Measurements from ENCODE around the gene STOML2.

The STOML2 gene

DNA sequence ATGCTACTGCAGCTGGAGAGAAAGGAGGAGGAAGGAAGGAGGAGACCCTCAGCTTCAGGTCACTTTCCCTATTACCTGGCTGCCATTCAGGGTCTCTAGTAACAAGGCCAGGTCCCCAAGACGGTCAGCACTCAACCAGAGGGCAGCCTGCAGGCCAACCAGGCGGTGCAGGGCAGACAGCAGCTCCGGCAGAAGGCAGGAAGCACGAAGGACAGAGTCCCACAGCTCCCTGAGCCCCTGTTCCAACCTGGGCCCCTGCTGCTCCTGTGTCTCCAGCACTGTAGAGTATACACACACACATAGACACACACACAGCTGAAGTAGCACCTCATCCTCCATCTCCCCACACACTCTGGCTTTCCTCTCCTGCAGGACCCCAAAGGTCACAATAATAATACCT is 24.9 kb downstream of the STOML2 start:
- TF ChIP-seq, protein P1, sequence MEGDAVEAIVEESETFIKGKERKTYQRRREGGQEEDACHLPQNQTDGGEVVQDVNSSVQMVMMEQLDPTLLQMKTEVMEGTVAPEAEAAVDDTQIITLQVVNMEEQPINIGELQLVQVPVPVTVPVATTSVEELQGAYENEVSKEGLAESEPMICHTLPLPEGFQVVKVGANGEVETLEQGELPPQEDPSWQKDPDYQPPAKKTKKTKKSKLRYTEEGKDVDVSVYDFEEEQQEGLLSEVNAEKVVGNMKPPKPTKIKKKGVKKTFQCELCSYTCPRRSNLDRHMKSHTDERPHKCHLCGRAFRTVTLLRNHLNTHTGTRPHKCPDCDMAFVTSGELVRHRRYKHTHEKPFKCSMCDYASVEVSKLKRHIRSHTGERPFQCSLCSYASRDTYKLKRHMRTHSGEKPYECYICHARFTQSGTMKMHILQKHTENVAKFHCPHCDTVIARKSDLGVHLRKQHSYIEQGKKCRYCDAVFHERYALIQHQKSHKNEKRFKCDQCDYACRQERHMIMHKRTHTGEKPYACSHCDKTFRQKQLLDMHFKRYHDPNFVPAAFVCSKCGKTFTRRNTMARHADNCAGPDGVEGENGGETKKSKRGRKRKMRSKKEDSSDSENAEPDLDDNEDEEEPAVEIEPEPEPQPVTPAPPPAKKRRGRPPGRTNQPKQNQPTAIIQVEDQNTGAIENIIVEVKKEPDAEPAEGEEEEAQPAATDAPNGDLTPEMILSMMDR (IDR thresholded peaks at IDR 0.05; ENCODE audit: low read depth, low read length, missing control alignments) = no peak
- peak overlapping the region; percentile 84 for H3K4me3 ChIP-seq (ENCODE audit: low read depth, low read length)
- DNase-seq (ENCODE audit: low read depth) = no peak

DNA sequence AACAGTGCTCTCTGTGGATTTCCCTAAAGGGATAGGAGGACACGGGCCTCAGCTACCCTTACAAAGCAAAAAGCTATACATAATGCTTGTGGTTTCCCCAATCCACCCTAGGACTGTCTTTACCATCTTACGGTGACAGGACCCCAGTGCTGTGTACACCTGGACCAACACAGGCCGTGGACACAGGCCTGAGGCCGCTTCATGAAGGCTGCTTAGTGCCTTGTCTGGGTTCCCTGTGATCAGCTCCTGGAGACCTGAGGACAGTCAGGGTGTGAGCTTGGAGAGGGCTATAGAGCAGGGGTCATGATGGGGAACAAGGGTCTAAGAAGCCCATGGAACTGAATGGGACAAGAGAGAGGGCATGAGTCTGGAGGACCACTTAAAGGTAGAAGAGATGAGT is 26.1 kb downstream of the STOML2 start:
- no peak for DNase-seq (ENCODE audit: low read depth)
- TF ChIP-seq, protein P1 (IDR thresholded peaks at IDR 0.05; ENCODE audit: low read depth, low read length, missing control alignments) = no peak
- H3K4me3 ChIP-seq (ENCODE audit: low read depth, low read length) = no peak overlapping the region

DNA sequence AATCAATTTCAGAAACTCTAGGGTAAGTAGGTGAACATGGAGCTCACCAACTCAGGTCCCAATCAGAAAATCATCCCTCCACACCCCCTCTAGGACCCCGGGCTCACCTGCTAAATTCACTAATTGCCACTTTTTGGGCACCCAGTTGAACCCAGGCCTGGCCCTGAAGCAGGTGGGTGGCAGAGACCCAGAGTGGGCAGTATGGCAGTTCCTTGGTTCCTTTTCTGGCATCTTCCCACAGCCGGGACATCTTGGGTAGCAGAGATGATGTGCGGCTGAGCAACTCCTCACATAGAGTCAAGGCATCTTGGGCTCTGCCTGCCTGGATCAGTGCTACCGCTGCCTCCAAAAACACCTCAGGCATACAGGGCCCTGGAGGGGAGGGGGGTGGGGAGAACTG is 27.6 kb downstream of the STOML2 start:
- DNase-seq (ENCODE audit: low read depth) = no peak
- no peak overlapping the region for H3K4me3 ChIP-seq (ENCODE audit: low read depth, low read length)
- TF ChIP-seq, protein P1 (IDR thresholded peaks at IDR 0.05; ENCODE audit: low read depth, low read length, missing control alignments) = no peak

DNA sequence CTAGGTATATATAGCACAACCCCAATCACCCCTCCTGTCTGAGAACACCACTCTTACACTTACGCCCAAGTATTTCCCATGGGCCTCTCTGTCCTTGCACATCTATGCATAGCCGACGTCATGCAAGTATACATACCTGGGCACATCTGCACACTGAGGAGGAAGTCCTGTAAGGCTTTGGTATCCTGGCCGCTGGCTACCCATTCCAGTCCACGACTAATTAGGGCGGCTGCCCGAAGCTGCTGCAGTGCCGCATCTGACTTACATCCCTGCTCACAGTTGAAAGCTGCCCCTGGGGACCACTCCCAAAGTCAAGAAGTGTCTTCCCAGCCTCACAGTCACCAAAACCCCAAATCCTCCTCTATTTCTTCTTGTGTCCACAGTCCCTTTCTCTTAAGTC is 28.1 kb downstream of the STOML2 start:
- H3K4me3 ChIP-seq (ENCODE audit: low read depth, low read length) = no peak overlapping the region
- TF ChIP-seq, protein P1 (IDR thresholded peaks at IDR 0.05; ENCODE audit: low read depth, low read length, missing control alignments) = no peak
- no peak for DNase-seq (ENCODE audit: low read depth)

DNA sequence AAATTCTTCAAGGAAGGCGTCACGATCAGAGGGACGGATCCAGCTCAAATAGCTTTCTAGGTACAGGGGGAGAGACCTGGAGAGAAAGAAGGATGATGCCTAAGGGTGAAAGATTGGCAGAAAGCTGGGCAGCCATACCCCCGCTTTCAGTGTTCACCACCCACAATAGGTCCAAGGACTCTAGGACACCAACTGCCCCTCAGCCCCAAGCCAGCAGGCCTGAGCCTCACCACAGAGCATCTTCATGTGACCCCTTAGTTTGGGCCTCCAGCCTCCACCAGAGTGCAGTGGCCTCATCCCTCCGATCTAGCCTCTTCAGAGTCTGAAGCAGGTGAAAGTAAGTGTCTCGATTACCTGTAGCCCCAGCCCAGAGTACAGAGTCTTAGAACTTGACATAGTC is 28.8 kb downstream of the STOML2 start:
- DNase-seq (ENCODE audit: low read depth) = no peak
- no peak overlapping the region for H3K4me3 ChIP-seq (ENCODE audit: low read depth, low read length)
- TF ChIP-seq, protein P1 (IDR thresholded peaks at IDR 0.05; ENCODE audit: low read depth, low read length, missing control alignments) = no peak

DNA sequence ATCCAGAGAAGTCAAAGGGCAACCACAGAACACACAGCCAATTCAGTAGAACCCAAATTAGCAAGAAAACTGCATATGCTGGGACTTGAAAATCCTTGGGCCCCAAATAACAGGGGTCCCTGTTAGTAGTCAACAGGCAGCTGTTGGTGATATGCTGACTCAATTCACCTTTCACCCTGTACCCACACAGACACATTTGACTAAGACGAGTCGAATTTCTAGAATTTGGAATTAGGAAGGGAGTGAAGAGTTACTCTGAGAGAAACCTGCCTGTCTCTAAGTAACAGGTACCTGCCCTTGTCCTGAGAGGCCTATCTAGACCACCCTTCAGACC is 29.7 kb downstream of the STOML2 start:
- no peak for DNase-seq (ENCODE audit: low read depth)
- H3K4me3 ChIP-seq (ENCODE audit: low read depth, low read length) = peak overlapping the region; percentile 39; the same call in 1 of the 2 replicates
- TF ChIP-seq, protein P1 (IDR thresholded peaks at IDR 0.05; ENCODE audit: low read depth, low read length, missing control alignments) = no peak

DNA sequence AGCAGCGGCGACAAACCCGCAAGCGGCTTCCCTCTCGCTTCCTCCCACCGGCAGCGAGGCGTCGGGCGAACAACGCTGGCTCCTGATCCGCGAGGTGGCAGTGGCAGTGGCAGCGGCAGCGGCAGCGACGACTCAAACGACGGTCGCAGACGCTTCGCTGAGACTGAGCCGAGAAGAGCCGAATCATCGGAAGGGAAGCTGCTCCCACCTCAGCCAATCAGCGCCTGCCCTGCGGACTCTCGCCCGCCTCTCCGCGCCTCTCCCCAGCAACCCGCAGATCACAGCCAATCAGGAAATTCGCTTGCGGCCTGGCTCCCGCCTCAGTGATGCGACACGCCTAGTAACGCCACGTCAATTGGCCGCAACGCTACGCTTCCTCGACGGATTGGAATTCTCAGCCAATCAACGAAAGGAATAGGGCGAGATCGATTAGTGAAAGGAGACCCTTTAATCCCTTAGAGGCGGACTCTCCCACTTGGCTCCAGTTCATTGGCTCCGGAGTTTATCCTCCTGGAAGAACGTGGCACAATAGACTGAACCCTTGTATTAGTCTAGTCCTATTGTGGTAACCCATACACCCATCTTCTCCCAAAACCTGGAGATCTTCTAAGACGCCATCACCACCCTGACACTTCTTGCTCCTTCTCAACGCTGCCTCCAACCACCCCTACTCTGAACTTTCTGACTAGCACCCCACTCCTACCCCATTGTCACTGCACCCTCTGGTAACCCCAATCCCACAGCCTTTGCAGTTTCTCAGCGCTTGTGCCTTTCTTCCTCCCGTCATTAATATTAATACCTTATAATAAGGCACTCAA is 30.3 kb downstream of the STOML2 start, which contains the start of gene VCP:
TSS of gene VCP (minus strand) at position 165 of the 818 bp plus-strand sequence. CDS start 272 bp downstream, outside the sequence.
- peak within 1 kb of the TSS; percentile 76 for H3K4me3 ChIP-seq (ENCODE audit: low read depth, low read length)
- DNase-seq (ENCODE audit: low read depth) = peak; percentile 98
- TF ChIP-seq, protein P1 (IDR thresholded peaks at IDR 0.05; ENCODE audit: low read depth, low read length, missing control alignments) = no peak
